ENCODE measurements around the gene KIAA0753.

GRCh38 chr17:6530324-6530920 lies 110.1 kb downstream of the KIAA0753 start:
- TF ChIP-seq ZNF274 (IDR thresholded peaks at IDR 0.05; ENCODE audit: low read depth, low read length) (no peak), YY1 (IDR thresholded peaks at IDR 0.05; ENCODE audit: insufficient read depth, insufficient read length) (no peak)
